GM13976 (cell line): ENCODE measurements around the gene HEMK1.

ENCODE experiments used
- DNase-seq: peaks from one replicate; pipeline ENCODE4 v3.0.0; 2012; ENCODE audit warnings: low spot score
- CTCF ChIP-seq: IDR thresholded peaks from 2 replicates; pipeline ENCODE4 v1.5.1; 2012; ENCODE audit warnings: borderline replicate concordance, mild to moderate bottlenecking; ENCODE audit not compliant: insufficient read depth; ENCODE audit errors: extremely low read depth, missing control alignments, control extremely low read depth
- in situ Hi-C: fragments of 300-500 bp; cut with MboI; formaldehyde crosslinking; loops from one replicate; pipeline ENCODE4 v1.12.0; 2022; ENCODE audit warnings: low sequenced_read_pairs, mixed read lengths, inconsistent platforms; ENCODE audit not compliant: unreplicated experiment

HEMK1 gene

GRCh38 chr3:50554553-50554952, 14.8 kb upstream of the HEMK1 start:
- DNase-seq, result no peak
- TF ChIP-seq CTCF, result no peak
- in situ Hi-C loops, result no loop called here

- in situ Hi-C loops, result no loop called here
- no peak for TF ChIP-seq CTCF
- DNase-seq, result no peak
These were observed 12.2 kb upstream of the HEMK1 start for GRCh38 chr3:50557106-50557505.

- in situ Hi-C loops, result no loop called here
- DNase-seq, result no peak
- no peak for TF ChIP-seq CTCF
These were observed 11.4 kb upstream of the HEMK1 start for GRCh38 chr3:50557915-50558314.

GRCh38 chr3:50559702-50560101, 9.6 kb upstream of the HEMK1 start:
- TF ChIP-seq CTCF, result no peak

GRCh38 chr3:50562861-50563260, 6.5 kb upstream of the HEMK1 start:
- TF ChIP-seq CTCF, result no peak
- in situ Hi-C loops, result no loop called here
- no peak for DNase-seq

More at GRCh38 chr3:50559702-50560101, 9.6 kb upstream of the HEMK1 start:
- DNase-seq, result no peak
- in situ Hi-C loops, result no loop called here

GRCh38 chr3:50563867-50564266, 5.5 kb upstream of the HEMK1 start:
- in situ Hi-C loops, result no loop called here
- no peak for DNase-seq

More at GRCh38 chr3:50563867-50564266, 5.5 kb upstream of the HEMK1 start:
- TF ChIP-seq CTCF, result no peak
